Hepatocyte (in vitro differentiated cells): ENCODE measurements around the gene GRM8.
"Not testable (repeated sequence)": the region's sequence is repeated elsewhere in the genome, so short reads cannot be mapped to it uniquely, and the experiment has no call there.

ENCODE experiments used
- EZH2 ChIP-seq: fragments of 200-600 bp; sonication (generic); IDR thresholded peaks from 2 replicates; pipeline ENCODE4 v1.6.1; 2016; ENCODE audit warnings: antibody characterized with exemption, mild to moderate bottlenecking, borderline replicate concordance
- EZH2phosphoT487 ChIP-seq: fragments of 200-600 bp; sonication (generic); IDR thresholded peaks from one replicate; pipeline ENCODE4 v1.6.1; 2018; ENCODE audit warnings: antibody characterized with exemption, mild to moderate bottlenecking, low read depth, moderate library complexity; ENCODE audit not compliant: unreplicated experiment, severe bottlenecking
- TF ChIP-seq, protein P1 (sequence below): fragments of 200-600 bp; sonication (generic); IDR thresholded peaks from 2 replicates; pipeline ENCODE4 v1.5.1; 2016; ENCODE audit warnings: antibody characterized with exemption, mild to moderate bottlenecking; ENCODE audit not compliant: poor library complexity

DNA sequence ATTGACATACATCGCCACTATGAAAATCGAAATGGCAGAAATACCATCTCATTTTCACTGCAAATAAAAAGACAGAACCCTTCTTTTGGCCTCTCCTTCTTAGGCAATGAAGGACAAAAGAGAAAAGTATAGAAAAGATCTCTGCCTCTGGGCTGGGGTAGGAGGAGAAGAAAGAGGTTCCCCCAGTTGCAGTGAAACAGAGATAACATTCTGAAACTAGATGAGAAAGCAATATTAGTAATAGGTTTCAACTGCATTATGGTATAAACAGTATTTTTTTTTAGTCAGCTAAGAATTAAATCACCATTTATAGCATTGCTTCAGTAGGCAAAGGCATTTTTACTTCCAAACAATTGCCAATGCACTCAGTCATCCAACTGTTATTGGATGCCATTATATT, 347.5 kb downstream of the GRM8 start:
- TF ChIP-seq, protein P1, sequence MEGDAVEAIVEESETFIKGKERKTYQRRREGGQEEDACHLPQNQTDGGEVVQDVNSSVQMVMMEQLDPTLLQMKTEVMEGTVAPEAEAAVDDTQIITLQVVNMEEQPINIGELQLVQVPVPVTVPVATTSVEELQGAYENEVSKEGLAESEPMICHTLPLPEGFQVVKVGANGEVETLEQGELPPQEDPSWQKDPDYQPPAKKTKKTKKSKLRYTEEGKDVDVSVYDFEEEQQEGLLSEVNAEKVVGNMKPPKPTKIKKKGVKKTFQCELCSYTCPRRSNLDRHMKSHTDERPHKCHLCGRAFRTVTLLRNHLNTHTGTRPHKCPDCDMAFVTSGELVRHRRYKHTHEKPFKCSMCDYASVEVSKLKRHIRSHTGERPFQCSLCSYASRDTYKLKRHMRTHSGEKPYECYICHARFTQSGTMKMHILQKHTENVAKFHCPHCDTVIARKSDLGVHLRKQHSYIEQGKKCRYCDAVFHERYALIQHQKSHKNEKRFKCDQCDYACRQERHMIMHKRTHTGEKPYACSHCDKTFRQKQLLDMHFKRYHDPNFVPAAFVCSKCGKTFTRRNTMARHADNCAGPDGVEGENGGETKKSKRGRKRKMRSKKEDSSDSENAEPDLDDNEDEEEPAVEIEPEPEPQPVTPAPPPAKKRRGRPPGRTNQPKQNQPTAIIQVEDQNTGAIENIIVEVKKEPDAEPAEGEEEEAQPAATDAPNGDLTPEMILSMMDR: not testable (repeated sequence)
- not testable (repeated sequence) for TF ChIP-seq EZH2, EZH2phosphoT487
